IMR-90 (cell line): ENCODE measurements around the gene RFX1. TPM values are rescaled to one million over a fixed set of nuclear protein-coding genes. Genes with fewer than 3 reads are reported as not detected.

Experiments
- ATAC-seq: fragments of 200-7000 bp; cut with Tn5 transposase; 2 replicates; pipeline ENCODE4 v1.9.1; 2020; ENCODE audit warnings: low read depth, mild to moderate bottlenecking, moderate library complexity
- BruUV-seq: library from RNA; stranded (reverse); fragments of 400-500 nt; replicated peaks from 2 replicates; lab custom pipeline; 2021; lab: Mats Ljungman, UMichigan
- CTCF ChIA-PET: fragments of 300-600 bp; formaldehyde crosslinking; extraction: SDS; loops from one replicate; lab custom pipeline; 2021; ENCODE audit warnings: antibody characterized with exemption; lab: Yijun Ruan, JAX
- POLR2A ChIA-PET: fragments of 300-600 bp; sonication (Branson Sonifier 250); formaldehyde crosslinking; loops from one replicate; lab custom pipeline; 2022; ENCODE audit warnings: antibody characterized with exemption; ENCODE audit not compliant: unreplicated experiment; lab: Charles Lee
- DNase-seq: peaks from one replicate; pipeline ENCODE4 v3.0.0; 2013
- H2AFZ ChIP-seq: replicated peaks from 2 replicates; pipeline ENCODE3; 2013; ENCODE audit warnings: low read length, mild to moderate bottlenecking; ENCODE audit not compliant: poor library complexity
- H2AK5ac ChIP-seq: 2 replicates; pipeline ENCODE4 v1.6.1; 2013; ENCODE audit warnings: low read depth, low read length, inconsistent platforms
- H2AK9ac ChIP-seq: replicated peaks from 2 replicates; pipeline ENCODE3; 2013; ENCODE audit warnings: mild to moderate bottlenecking, low read depth, low read length, moderate library complexity; ENCODE audit not compliant: poor library complexity
- H2BK120ac ChIP-seq: 2 replicates; pipeline ENCODE4 v1.6.1; 2013; ENCODE audit warnings: low read depth, low read length, inconsistent platforms
- H2BK15ac ChIP-seq: 3 replicates; pipeline ENCODE4 v1.6.1; 2013; ENCODE audit warnings: low read depth, low read length, inconsistent platforms
- H2BK20ac ChIP-seq: 2 replicates; pipeline ENCODE4 v1.6.1; 2013; ENCODE audit warnings: low read depth, mild to moderate bottlenecking, inconsistent platforms, low read length, moderate library complexity
- H2BK5ac ChIP-seq: 2 replicates; pipeline ENCODE4 v1.6.1; 2013; ENCODE audit warnings: mild to moderate bottlenecking, low read depth, low read length, inconsistent platforms; ENCODE audit not compliant: poor library complexity, severe bottlenecking
- H3K14ac ChIP-seq: replicated peaks from 2 replicates; pipeline ENCODE4 v1.6.1; 2013; ENCODE audit warnings: low read depth, low read length, inconsistent platforms
- H3K18ac ChIP-seq: 2 replicates; pipeline ENCODE4 v1.6.1; 2013; ENCODE audit warnings: low read depth, low read length, control low read depth
- H3K23ac ChIP-seq: 2 replicates; pipeline ENCODE4 v1.6.1; 2013; ENCODE audit warnings: low read depth, low read length, inconsistent platforms
- H3K27ac ChIP-seq: 2 replicates; pipeline ENCODE4 v1.5.1; 2013; ENCODE audit warnings: mild to moderate bottlenecking, control low read depth, low read length; ENCODE audit not compliant: insufficient read depth
- H3K27me3 ChIP-seq: 2 replicates; pipeline ENCODE4 v1.6.1; 2013; ENCODE audit warnings: low read length; ENCODE audit not compliant: control insufficient read depth, insufficient read depth
- H3K36me3 ChIP-seq: 2 replicates; pipeline ENCODE4 v1.6.1; 2013; ENCODE audit warnings: low read length, mixed read lengths; ENCODE audit not compliant: control insufficient read depth, insufficient read depth
- H3K4ac ChIP-seq: 2 replicates; pipeline ENCODE4 v1.6.1; 2013; ENCODE audit warnings: low read depth, low read length, inconsistent platforms
- H3K4me1 ChIP-seq: 2 replicates; pipeline ENCODE4 v1.6.1; 2013; ENCODE audit warnings: low read length, mixed read lengths; ENCODE audit not compliant: control insufficient read depth, insufficient read depth
- H3K4me2 ChIP-seq: 2 replicates; pipeline ENCODE4 v1.6.1; 2013; ENCODE audit warnings: low read depth, mild to moderate bottlenecking, control low read depth, low read length, moderate library complexity
- H3K4me3 ChIP-seq: 2 replicates; pipeline ENCODE4 v1.5.1; 2013; ENCODE audit warnings: low read depth, mild to moderate bottlenecking, control low read depth, low read length, moderate library complexity; ENCODE audit not compliant: insufficient read depth
- H3K56ac ChIP-seq: 2 replicates; pipeline ENCODE4 v1.6.1; 2013; ENCODE audit warnings: low read length, inconsistent platforms; ENCODE audit not compliant: insufficient read depth; ENCODE audit errors: extremely low read depth
- H3K79me1 ChIP-seq, 2 experiments: 2 replicates each; pipeline ENCODE4 v1.6.1; 2013; ENCODE audit warnings: low read length in 2 of 2, inconsistent platforms in 1 of 2, low read depth in 1 of 2
- H3K9ac ChIP-seq: 2 replicates; pipeline ENCODE4 v1.6.1; 2013; ENCODE audit warnings: low read depth, low read length, control low read depth
- H3K9me1 ChIP-seq: 2 replicates; pipeline ENCODE4 v1.6.1; 2013; ENCODE audit warnings: low read length, inconsistent platforms; ENCODE audit not compliant: insufficient read depth
- H3K9me3 ChIP-seq: 2 replicates; pipeline ENCODE4 v1.6.1; 2013; ENCODE audit warnings: low read length; ENCODE audit not compliant: control insufficient read depth, insufficient read depth
- H4K20me1 ChIP-seq: 2 replicates; pipeline ENCODE4 v1.6.1; 2013; ENCODE audit warnings: low read length, inconsistent platforms; ENCODE audit not compliant: insufficient read depth
- H4K5ac ChIP-seq: 2 replicates; pipeline ENCODE4 v1.6.1; 2013; ENCODE audit warnings: mild to moderate bottlenecking, low read depth, low read length, control low read depth
- H4K8ac ChIP-seq, 2 experiments: 2 replicates each; pipeline ENCODE4 v1.6.1; 2013; ENCODE audit warnings: low read depth in 2 of 2, low read length in 2 of 2, control low read depth in 1 of 2, inconsistent platforms in 1 of 2
- H4K91ac ChIP-seq: 2 replicates; pipeline ENCODE4 v1.6.1; 2013; ENCODE audit warnings: low read depth, low read length, inconsistent platforms; ENCODE audit not compliant: insufficient read depth
- BHLHE40 ChIP-seq: fragments of 150-350 bp; IDR thresholded peaks from 2 replicates; pipeline ENCODE4 v1.6.1; 2016; ENCODE audit warnings: mild to moderate bottlenecking, low read depth, low read length
- CEBPB ChIP-seq: IDR thresholded peaks from 2 replicates; pipeline ENCODE4 v1.6.1; 2012; ENCODE audit warnings: low read depth, low read length, improper control_type of control experiment
- CHD1 ChIP-seq: IDR thresholded peaks from 2 replicates; pipeline ENCODE4 v1.6.1; 2012; ENCODE audit warnings: low read depth, low read length, improper control_type of control experiment
- CTCF ChIP-seq: conservative IDR thresholded peaks from 2 replicates; pipeline ENCODE4 v1.5.1; 2012; ENCODE audit warnings: mild to moderate bottlenecking, low read depth, low read length, improper control_type of control experiment
- ELK1 ChIP-seq: fragments of 150-350 bp; IDR thresholded peaks from 2 replicates; pipeline ENCODE4 v1.6.1; 2016; ENCODE audit warnings: low read depth, mild to moderate bottlenecking, low read length, moderate library complexity, borderline replicate concordance
- MAFK ChIP-seq: IDR thresholded peaks from 2 replicates; pipeline ENCODE4 v1.6.1; 2012; ENCODE audit warnings: low read depth, low read length, improper control_type of control experiment
- MAZ ChIP-seq: IDR thresholded peaks from 2 replicates; pipeline ENCODE4 v1.6.1; 2012; ENCODE audit warnings: low read depth, mild to moderate bottlenecking, low read length, improper control_type of control experiment, moderate library complexity, borderline replicate concordance
- MXI1 ChIP-seq: IDR thresholded peaks from 2 replicates; pipeline ENCODE4 v1.6.1; 2012; ENCODE audit warnings: low read depth, mild to moderate bottlenecking, low read length, moderate library complexity, borderline replicate concordance
- NFE2L2 ChIP-seq: fragments of 150-350 bp; IDR thresholded peaks from 2 replicates; pipeline ENCODE4 v1.6.1; 2016; ENCODE audit warnings: low read depth, mild to moderate bottlenecking, low read length
- POLR2A ChIP-seq: IDR thresholded peaks from 2 replicates; pipeline ENCODE4 v1.6.1; 2012; ENCODE audit warnings: mild to moderate bottlenecking, low read depth, low read length
- RAD21 ChIP-seq: IDR thresholded peaks from 2 replicates; pipeline ENCODE4 v1.6.1; 2012; ENCODE audit warnings: low read length, improper control_type of control experiment
- RCOR1 ChIP-seq: IDR thresholded peaks from 2 replicates; pipeline ENCODE4 v1.6.1; 2012; ENCODE audit warnings: mild to moderate bottlenecking, low read length, improper control_type of control experiment; ENCODE audit not compliant: insufficient replicate concordance
- RFX5 ChIP-seq: IDR thresholded peaks from 2 replicates; pipeline ENCODE4 v1.8.0; 2012; ENCODE audit warnings: low read depth, mild to moderate bottlenecking, low read length, moderate library complexity
- SMC3 ChIP-seq: fragments of 150-350 bp; IDR thresholded peaks from 2 replicates; pipeline ENCODE4 v1.6.1; 2016; ENCODE audit warnings: low read depth, mild to moderate bottlenecking, antibody characterized with exemption, low read length, moderate library complexity
- USF2 ChIP-seq: fragments of 150-350 bp; IDR thresholded peaks from 2 replicates; pipeline ENCODE4 v1.6.1; 2017; ENCODE audit warnings: mild to moderate bottlenecking, antibody characterized with exemption, low read length, low read depth
- WGBS, 2 experiments: methylation state at CpG; one replicate each; pipeline versions ENCODE4 v1.1.5 to v1.1.7; 2013; ENCODE audit warnings: missing lambda C conversion rate in 2 of 2; ENCODE audit not compliant: insufficient read length in 1 of 2; ENCODE audit errors: extremely low coverage in 2 of 2; 5-methylcytosine and 5-hydroxymethylcytosine counted together
- dilution Hi-C: fragments of 300-500 bp; cut with HindIII; formaldehyde crosslinking; loops from one replicate; pipeline ENCODE4 v1.14.3; 2018; ENCODE audit warnings: low sequenced_read_pairs; ENCODE audit not compliant: unreplicated experiment
- in situ Hi-C: fragments of 300-500 bp; cut with MboI; formaldehyde crosslinking; loops from 3 replicates; pipeline ENCODE4 v1.14.3; 2019; ENCODE audit warnings: low sequenced_read_pairs, inconsistent platforms, mixed read lengths
- intact Hi-C: fragments of 100-400 bp; cut with micrococcal nuclease; formaldehyde crosslinking; loops from 2 replicates; pipeline ENCODE4 v1.10.0; 2022
- polyA plus RNA-seq, 3 experiments: library from polyadenylated mRNA; depleted of rRNA; stranded (reverse); fragments of >200 nt; gene quantifications; 2 replicates each; pipeline ENCODE4 v1.2.3, GENCODE V29; 2012; ENCODE audit warnings: low replicate concordance in 1 of 3
- total RNA-seq: library from RNA; depleted of rRNA; stranded (reverse); fragments of >200 nt; gene quantifications from 2 replicates; pipeline ENCODE4 v1.2.3, GENCODE V29; 2012

The RFX1 gene
- total and polyA plus RNA-seq, 2 of the 4 experiments (the other 2 are of a cell fraction): 0.36 to 3.1 TPM

GRCh38 chr19:13977803-13978202, 28.3 kb downstream of the RFX1 start:
- Histone ChIP-seq H3K4me1 (no peaks in the 10 kb centered on the region), H2BK15ac (no peak overlapping the region), H3K9me3 (no peaks in the 10 kb centered on the region), H2AK5ac (no peak overlapping the region), H4K5ac (no peak overlapping the region), H3K79me1 (no peaks in the 10 kb centered on the region), H2BK5ac (no peak overlapping the region), H2AFZ (no peak overlapping the region), H2BK120ac (no peak overlapping the region), H4K91ac (no peak overlapping the region), H2AK9ac (no peak overlapping the region), H3K14ac (no peak overlapping the region), H3K4ac (no peak overlapping the region), H4K20me1 (no peaks in the 10 kb centered on the region), H3K27ac (no peak overlapping the region), H3K27me3 (no peaks in the 10 kb centered on the region), H2BK20ac (no peak overlapping the region), H3K36me3 (peaks cover 12% of the 10 kb centered on the region; the same call in 1 of the 2 replicates), H3K18ac (no peak overlapping the region), H3K4me2 (no peak overlapping the region), H3K4me3 (no peak overlapping the region), H3K9me1 (no peaks in the 10 kb centered on the region), H3K23ac (no peak overlapping the region), H3K56ac (no peak overlapping the region), H4K8ac (no peak overlapping the region), H3K9ac (no peak overlapping the region)
- BruUV-seq: no TSS peak
- ChIA-PET CTCF (no interaction called here), POLR2A (no interaction called here)
- ATAC-seq (no peak), DNase-seq (no peak)
- intact Hi-C loops: no loop called here
- dilution Hi-C loops: no loop called here
- TF ChIP-seq ELK1: no peak
- no peak for TF ChIP-seq RFX5
- TF ChIP-seq NFE2L2: no peak
- no peak for TF ChIP-seq RAD21
- no peak for TF ChIP-seq POLR2A
- TF ChIP-seq CTCF: no peak
- no peak for TF ChIP-seq MAZ
- TF ChIP-seq RCOR1: no peak
- TF ChIP-seq MAFK: no peak
- TF ChIP-seq CEBPB: no peak
- TF ChIP-seq MXI1: no peak
- no peak for TF ChIP-seq CHD1
- TF ChIP-seq SMC3: no peak
- TF ChIP-seq USF2: no peak
- no peak for TF ChIP-seq BHLHE40
- in situ Hi-C loops: no loop called here
- 92% methylated on average over 4 of the region's 12 CpGs; no CpG with 5 or more reads in 1 of the 2 experiments for WGBS, 2 experiments
